IMR-90 (cell line): ENCODE measurements around the gene NKAPL. TPM values are rescaled to one million over a fixed set of nuclear protein-coding genes. Genes with fewer than 3 reads are reported as not detected.

Source experiments
- ATAC-seq: fragments of 200-7000 bp; cut with Tn5 transposase; 2 replicates; pipeline ENCODE4 v1.9.1; 2020; ENCODE audit warnings: low read depth, mild to moderate bottlenecking, moderate library complexity
- BruUV-seq: library from RNA; stranded (reverse); fragments of 400-500 nt; replicated peaks from 2 replicates; lab custom pipeline; 2021; lab: Mats Ljungman, UMichigan
- CTCF ChIA-PET: fragments of 300-600 bp; formaldehyde crosslinking; extraction: SDS; loops from one replicate; lab custom pipeline; 2021; ENCODE audit warnings: antibody characterized with exemption; lab: Yijun Ruan, JAX
- POLR2A ChIA-PET: fragments of 300-600 bp; sonication (Branson Sonifier 250); formaldehyde crosslinking; loops from one replicate; lab custom pipeline; 2022; ENCODE audit warnings: antibody characterized with exemption; ENCODE audit not compliant: unreplicated experiment; lab: Charles Lee
- DNase-seq: peaks from one replicate; pipeline ENCODE4 v3.0.0; 2013
- H2AFZ ChIP-seq: replicated peaks from 2 replicates; pipeline ENCODE3; 2013; ENCODE audit warnings: low read length, mild to moderate bottlenecking; ENCODE audit not compliant: poor library complexity
- H2AK5ac ChIP-seq: 2 replicates; pipeline ENCODE4 v1.6.1; 2013; ENCODE audit warnings: low read depth, low read length, inconsistent platforms
- H2AK9ac ChIP-seq: replicated peaks from 2 replicates; pipeline ENCODE3; 2013; ENCODE audit warnings: mild to moderate bottlenecking, low read depth, low read length, moderate library complexity; ENCODE audit not compliant: poor library complexity
- H2BK120ac ChIP-seq: 2 replicates; pipeline ENCODE4 v1.6.1; 2013; ENCODE audit warnings: low read depth, low read length, inconsistent platforms
- H2BK15ac ChIP-seq: 3 replicates; pipeline ENCODE4 v1.6.1; 2013; ENCODE audit warnings: low read depth, low read length, inconsistent platforms
- H2BK20ac ChIP-seq: 2 replicates; pipeline ENCODE4 v1.6.1; 2013; ENCODE audit warnings: low read depth, mild to moderate bottlenecking, inconsistent platforms, low read length, moderate library complexity
- H2BK5ac ChIP-seq: 2 replicates; pipeline ENCODE4 v1.6.1; 2013; ENCODE audit warnings: mild to moderate bottlenecking, low read depth, low read length, inconsistent platforms; ENCODE audit not compliant: poor library complexity, severe bottlenecking
- H3K14ac ChIP-seq: replicated peaks from 2 replicates; pipeline ENCODE4 v1.6.1; 2013; ENCODE audit warnings: low read depth, low read length, inconsistent platforms
- H3K18ac ChIP-seq: 2 replicates; pipeline ENCODE4 v1.6.1; 2013; ENCODE audit warnings: low read depth, low read length, control low read depth
- H3K23ac ChIP-seq: 2 replicates; pipeline ENCODE4 v1.6.1; 2013; ENCODE audit warnings: low read depth, low read length, inconsistent platforms
- H3K27ac ChIP-seq: 2 replicates; pipeline ENCODE4 v1.5.1; 2013; ENCODE audit warnings: mild to moderate bottlenecking, control low read depth, low read length; ENCODE audit not compliant: insufficient read depth
- H3K27me3 ChIP-seq: 2 replicates; pipeline ENCODE4 v1.6.1; 2013; ENCODE audit warnings: low read length; ENCODE audit not compliant: control insufficient read depth, insufficient read depth
- H3K36me3 ChIP-seq: 2 replicates; pipeline ENCODE4 v1.6.1; 2013; ENCODE audit warnings: low read length, mixed read lengths; ENCODE audit not compliant: control insufficient read depth, insufficient read depth
- H3K4ac ChIP-seq: 2 replicates; pipeline ENCODE4 v1.6.1; 2013; ENCODE audit warnings: low read depth, low read length, inconsistent platforms
- H3K4me1 ChIP-seq: 2 replicates; pipeline ENCODE4 v1.6.1; 2013; ENCODE audit warnings: low read length, mixed read lengths; ENCODE audit not compliant: control insufficient read depth, insufficient read depth
- H3K4me2 ChIP-seq: 2 replicates; pipeline ENCODE4 v1.6.1; 2013; ENCODE audit warnings: low read depth, mild to moderate bottlenecking, control low read depth, low read length, moderate library complexity
- H3K4me3 ChIP-seq: 2 replicates; pipeline ENCODE4 v1.5.1; 2013; ENCODE audit warnings: low read depth, mild to moderate bottlenecking, control low read depth, low read length, moderate library complexity; ENCODE audit not compliant: insufficient read depth
- H3K56ac ChIP-seq: 2 replicates; pipeline ENCODE4 v1.6.1; 2013; ENCODE audit warnings: low read length, inconsistent platforms; ENCODE audit not compliant: insufficient read depth; ENCODE audit errors: extremely low read depth
- H3K79me1 ChIP-seq, 2 experiments: 2 replicates each; pipeline ENCODE4 v1.6.1; 2013; ENCODE audit warnings: low read length in 2 of 2, inconsistent platforms in 1 of 2, low read depth in 1 of 2
- H3K9ac ChIP-seq: 2 replicates; pipeline ENCODE4 v1.6.1; 2013; ENCODE audit warnings: low read depth, low read length, control low read depth
- H3K9me1 ChIP-seq: 2 replicates; pipeline ENCODE4 v1.6.1; 2013; ENCODE audit warnings: low read length, inconsistent platforms; ENCODE audit not compliant: insufficient read depth
- H3K9me3 ChIP-seq: 2 replicates; pipeline ENCODE4 v1.6.1; 2013; ENCODE audit warnings: low read length; ENCODE audit not compliant: control insufficient read depth, insufficient read depth
- H4K20me1 ChIP-seq: 2 replicates; pipeline ENCODE4 v1.6.1; 2013; ENCODE audit warnings: low read length, inconsistent platforms; ENCODE audit not compliant: insufficient read depth
- H4K5ac ChIP-seq: 2 replicates; pipeline ENCODE4 v1.6.1; 2013; ENCODE audit warnings: mild to moderate bottlenecking, low read depth, low read length, control low read depth
- H4K8ac ChIP-seq, 2 experiments: 2 replicates each; pipeline ENCODE4 v1.6.1; 2013; ENCODE audit warnings: low read depth in 2 of 2, low read length in 2 of 2, control low read depth in 1 of 2, inconsistent platforms in 1 of 2
- H4K91ac ChIP-seq: 2 replicates; pipeline ENCODE4 v1.6.1; 2013; ENCODE audit warnings: low read depth, low read length, inconsistent platforms; ENCODE audit not compliant: insufficient read depth
- CHD1 ChIP-seq: IDR thresholded peaks from 2 replicates; pipeline ENCODE4 v1.6.1; 2012; ENCODE audit warnings: low read depth, low read length, improper control_type of control experiment
- MXI1 ChIP-seq: IDR thresholded peaks from 2 replicates; pipeline ENCODE4 v1.6.1; 2012; ENCODE audit warnings: low read depth, mild to moderate bottlenecking, low read length, moderate library complexity, borderline replicate concordance
- POLR2A ChIP-seq: IDR thresholded peaks from 2 replicates; pipeline ENCODE4 v1.6.1; 2012; ENCODE audit warnings: mild to moderate bottlenecking, low read depth, low read length
- WGBS, 2 experiments: methylation state at CpG; one replicate each; pipeline versions ENCODE4 v1.1.5 to v1.1.7; 2013; ENCODE audit warnings: missing lambda C conversion rate in 2 of 2; ENCODE audit not compliant: insufficient read length in 1 of 2; ENCODE audit errors: extremely low coverage in 2 of 2; 5-methylcytosine and 5-hydroxymethylcytosine counted together
- dilution Hi-C: fragments of 300-500 bp; cut with HindIII; formaldehyde crosslinking; loops from one replicate; pipeline ENCODE4 v1.14.3; 2018; ENCODE audit warnings: low sequenced_read_pairs; ENCODE audit not compliant: unreplicated experiment
- in situ Hi-C: fragments of 300-500 bp; cut with MboI; formaldehyde crosslinking; loops from 3 replicates; pipeline ENCODE4 v1.14.3; 2019; ENCODE audit warnings: low sequenced_read_pairs, inconsistent platforms, mixed read lengths
- intact Hi-C: fragments of 100-400 bp; cut with micrococcal nuclease; formaldehyde crosslinking; loops from 2 replicates; pipeline ENCODE4 v1.10.0; 2022
- polyA plus RNA-seq, 3 experiments: library from polyadenylated mRNA; depleted of rRNA; stranded (reverse); fragments of >200 nt; gene quantifications; 2 replicates each; pipeline ENCODE4 v1.2.3, GENCODE V29; 2012; ENCODE audit warnings: low replicate concordance in 1 of 3
- total RNA-seq: library from RNA; depleted of rRNA; stranded (reverse); fragments of >200 nt; gene quantifications from 2 replicates; pipeline ENCODE4 v1.2.3, GENCODE V29; 2012

NKAPL gene
- total and polyA plus RNA-seq, 2 of the 4 experiments (the other 2 are of a cell fraction): 0.51 to 0.54 TPM

- TF ChIP-seq CHD1 (no peak), POLR2A (no peak)
These were observed at the start of gene NKAPL (continued) for GRCh38 chr6:28258877-28259777.

- dilution Hi-C loops: no loop called here
- ATAC-seq: no peak
- no peak for TF ChIP-seq MXI1
- H2BK120ac ChIP-seq: no peak overlapping the region
- ChIA-PET POLR2A (no interaction called here), CTCF (interaction anchor here (0.7 kb wide), 1 partner anchor 149 kb away, joined by 3 read pairs; no protein-coding TSS in a partner anchor)
- H4K91ac ChIP-seq: no peak overlapping the region
- no peak overlapping the region for H3K14ac ChIP-seq
- no peak overlapping the region for H3K4ac ChIP-seq
- no peak overlapping the region for H3K9ac ChIP-seq
- intact Hi-C loops: loop anchor here (5.0 kb wide), 4 partner anchors 48 to 657 kb away; partner anchors contain the start of gene ZNF165
- no peak overlapping the region for H3K27ac ChIP-seq
- no peaks in the 10 kb centered on the region for H3K4me1 ChIP-seq
- H3K4me2 ChIP-seq: no peak overlapping the region
- peaks cover 38% of the 10 kb centered on the region for H3K27me3 ChIP-seq
- no peak overlapping the region for H4K5ac ChIP-seq
- H4K20me1 ChIP-seq: no peaks in the 10 kb centered on the region
- H2AK5ac ChIP-seq: no peak overlapping the region
- no peak overlapping the region for H3K18ac ChIP-seq
- BruUV-seq: no TSS peak
- no peaks in the 10 kb centered on the region for H3K9me1 ChIP-seq
- no peak overlapping the region for H4K8ac ChIP-seq
- H2AK9ac ChIP-seq: no peak overlapping the region
- no peak overlapping the region for H2BK5ac ChIP-seq
- in situ Hi-C loops: loop anchor here (10.0 kb wide), 1 partner anchor 65 kb away; the partner anchor contains the start of gene ZKSCAN8
- H3K56ac ChIP-seq: no peak overlapping the region
- H3K36me3 ChIP-seq: no peaks in the 10 kb centered on the region
- WGBS, 2 experiments: 40% methylated on average over 1 of the region's 7 CpGs; no CpG with 5 or more reads in 1 of the 2 experiments
- no peak overlapping the region for H2AFZ ChIP-seq
- H3K79me1 ChIP-seq: no peaks in the 10 kb centered on the region
- no peak for DNase-seq
- H3K23ac ChIP-seq: no peak overlapping the region
- no peak overlapping the region for H3K4me3 ChIP-seq
- H3K9me3 ChIP-seq: no peaks in the 10 kb centered on the region
- no peak overlapping the region for H2BK15ac ChIP-seq
- no peak overlapping the region for H2BK20ac ChIP-seq
These were observed 49.2 kb upstream of the NKAPL start for GRCh38 chr6:28209753-28210535.
